Loucy (cell line): Measurements from ENCODE around the gene FITM2.

Experiments used
- EZH2phosphoT487 ChIP-seq: fragments of 200-600 bp; IDR thresholded peaks from 2 replicates; pipeline ENCODE4 v1.6.1; 2018; ENCODE audit warnings: antibody characterized with exemption, mild to moderate bottlenecking, moderate library complexity, borderline replicate concordance
- TF ChIP-seq, protein P1 (sequence below): fragments of 200-600 bp; sonication (generic); conservative IDR thresholded peaks from 2 replicates; pipeline ENCODE4 v1.5.1; 2014; ENCODE audit warnings: mild to moderate bottlenecking, antibody characterized with exemption, low read length

DNA sequence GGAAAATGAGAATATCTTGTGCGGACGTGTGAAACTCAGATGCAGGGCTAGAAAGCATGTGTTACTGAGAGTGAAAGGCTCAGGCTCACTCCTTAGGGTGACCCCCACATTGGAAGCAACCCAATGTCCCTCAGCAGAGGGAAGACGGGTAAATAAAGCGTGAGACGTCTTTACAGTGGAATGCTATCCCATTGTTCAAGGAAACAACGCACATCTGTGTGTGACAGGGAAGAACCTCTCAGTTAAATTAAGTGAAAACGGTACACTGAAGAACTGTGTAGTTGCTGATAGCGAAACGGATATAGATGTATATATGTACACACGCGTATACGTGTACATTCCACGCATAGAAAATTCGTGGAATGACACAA is 45.3 kb upstream of the FITM2 start:
- TF ChIP-seq, protein P1, sequence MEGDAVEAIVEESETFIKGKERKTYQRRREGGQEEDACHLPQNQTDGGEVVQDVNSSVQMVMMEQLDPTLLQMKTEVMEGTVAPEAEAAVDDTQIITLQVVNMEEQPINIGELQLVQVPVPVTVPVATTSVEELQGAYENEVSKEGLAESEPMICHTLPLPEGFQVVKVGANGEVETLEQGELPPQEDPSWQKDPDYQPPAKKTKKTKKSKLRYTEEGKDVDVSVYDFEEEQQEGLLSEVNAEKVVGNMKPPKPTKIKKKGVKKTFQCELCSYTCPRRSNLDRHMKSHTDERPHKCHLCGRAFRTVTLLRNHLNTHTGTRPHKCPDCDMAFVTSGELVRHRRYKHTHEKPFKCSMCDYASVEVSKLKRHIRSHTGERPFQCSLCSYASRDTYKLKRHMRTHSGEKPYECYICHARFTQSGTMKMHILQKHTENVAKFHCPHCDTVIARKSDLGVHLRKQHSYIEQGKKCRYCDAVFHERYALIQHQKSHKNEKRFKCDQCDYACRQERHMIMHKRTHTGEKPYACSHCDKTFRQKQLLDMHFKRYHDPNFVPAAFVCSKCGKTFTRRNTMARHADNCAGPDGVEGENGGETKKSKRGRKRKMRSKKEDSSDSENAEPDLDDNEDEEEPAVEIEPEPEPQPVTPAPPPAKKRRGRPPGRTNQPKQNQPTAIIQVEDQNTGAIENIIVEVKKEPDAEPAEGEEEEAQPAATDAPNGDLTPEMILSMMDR = no peak
- TF ChIP-seq EZH2phosphoT487 = no peak
